GM23338 (cell line): ENCODE data around the gene KLC4. TPM values are rescaled to one million over a fixed set of nuclear protein-coding genes. Genes with fewer than 3 reads are reported as not detected.

Source experiments
- ATAC-seq: fragments of 200-7000 bp; cut with Tn5 transposase; 3 replicates; pipeline ENCODE4 v1.9.1; 2020
- DNase-seq: peaks from one replicate; pipeline ENCODE4 v3.0.0-alpha.2; 2015; ENCODE audit warnings: low spot score
- H2AFZ ChIP-seq: fragments of 200-600 bp; sonication (generic); 2 replicates; pipeline ENCODE4 v1.8.0; 2016; ENCODE audit warnings: antibody characterized with exemption, mild to moderate bottlenecking, moderate library complexity
- H3F3A ChIP-seq: fragments of 200-600 bp; sonication (generic); replicated peaks from 2 replicates; pipeline ENCODE4 v1.8.0; 2017; ENCODE audit warnings: antibody characterized with exemption, mixed run types, low read depth
- H3K27ac ChIP-seq: fragments of 200-600 bp; sonication (generic); 2 replicates; pipeline ENCODE4 v1.6.1; 2016; ENCODE audit warnings: low read depth
- H3K27me3 ChIP-seq: fragments of 200-600 bp; sonication (generic); 2 replicates; pipeline ENCODE4 v1.8.0; 2016; ENCODE audit warnings: mild to moderate bottlenecking, mixed run types, moderate library complexity; ENCODE audit not compliant: insufficient read depth
- H3K36me3 ChIP-seq: fragments of 200-600 bp; sonication (generic); 2 replicates; pipeline ENCODE4 v1.8.0; 2016; ENCODE audit warnings: mild to moderate bottlenecking; ENCODE audit not compliant: insufficient read depth
- H3K4me1 ChIP-seq: fragments of 200-600 bp; sonication (generic); 2 replicates; pipeline ENCODE4 v1.8.0; 2016; ENCODE audit warnings: mild to moderate bottlenecking, moderate library complexity; ENCODE audit not compliant: insufficient read depth
- H3K4me2 ChIP-seq: fragments of 200-600 bp; sonication (generic); 2 replicates; pipeline ENCODE4 v1.7.1; 2017; ENCODE audit warnings: mixed run types
- H3K4me3 ChIP-seq: fragments of 200-600 bp; sonication (generic); 2 replicates; pipeline ENCODE4 v1.6.1; 2016; ENCODE audit warnings: mixed run types
- H3K79me2 ChIP-seq: fragments of 200-600 bp; sonication (generic); replicated peaks from 2 replicates; pipeline ENCODE4 v1.8.0; 2017; ENCODE audit warnings: mild to moderate bottlenecking; ENCODE audit not compliant: insufficient read depth
- H3K9me2 ChIP-seq: fragments of 200-600 bp; sonication (generic); 2 replicates; pipeline ENCODE4 v1.8.0; 2017; ENCODE audit not compliant: insufficient read depth
- H4K20me1 ChIP-seq: fragments of 200-600 bp; sonication (generic); replicated peaks from 2 replicates; pipeline ENCODE4 v1.8.0; 2017; ENCODE audit warnings: mild to moderate bottlenecking; ENCODE audit not compliant: insufficient read depth
- H3K27ac Mint-ChIP-seq: 2 replicates; pipeline ENCODE4 v1.8.0; 2020; ENCODE audit warnings: inconsistent platforms, mild to moderate bottlenecking, moderate library complexity, mixed read lengths
- H3K27me3 Mint-ChIP-seq: 3 replicates; pipeline ENCODE4 v1.8.0; 2022; ENCODE audit warnings: low read depth, mild to moderate bottlenecking, moderate library complexity, mixed read lengths, inconsistent platforms; ENCODE audit not compliant: insufficient read depth, poor library complexity
- H3K36me3 Mint-ChIP-seq: 3 replicates; pipeline ENCODE4 v1.8.0; 2021; ENCODE audit warnings: low read depth, mild to moderate bottlenecking, inconsistent platforms, moderate library complexity, mixed read lengths
- H3K4me1 Mint-ChIP-seq: 3 replicates; pipeline ENCODE4 v1.8.0; 2020; ENCODE audit warnings: mild to moderate bottlenecking, inconsistent platforms, mixed read lengths
- H3K4me3 Mint-ChIP-seq: 3 replicates; pipeline ENCODE4 v1.8.0; 2021; ENCODE audit warnings: moderate library complexity, mild to moderate bottlenecking, inconsistent platforms, mixed read lengths
- H3K9me3 Mint-ChIP-seq: 3 replicates; pipeline ENCODE4 v1.8.0; 2020; ENCODE audit warnings: moderate library complexity, mild to moderate bottlenecking, inconsistent platforms, mixed read lengths
- CREB1 ChIP-seq: fragments of 250-450 bp; sonication (Bioruptor Pico); IDR thresholded peaks from 2 replicates; pipeline ENCODE4 v1.5.0; 2020; ENCODE audit warnings: low read depth, mild to moderate bottlenecking, moderate library complexity
- ETS1 ChIP-seq: IDR thresholded peaks from 2 replicates; pipeline ENCODE4 v1.6.1; 2016; ENCODE audit warnings: antibody characterized with exemption
- EZH2 ChIP-seq: fragments of 200-600 bp; sonication (generic); IDR thresholded peaks from one replicate; pipeline ENCODE4 v1.8.0; 2017; ENCODE audit warnings: antibody characterized with exemption, mild to moderate bottlenecking, low read depth; ENCODE audit not compliant: unreplicated experiment
- JUNB ChIP-seq: IDR thresholded peaks from one replicate; pipeline ENCODE4 v1.6.1; 2016; ENCODE audit warnings: antibody characterized with exemption; ENCODE audit not compliant: unreplicated experiment
- NANOG ChIP-seq: IDR thresholded peaks from 2 replicates; pipeline ENCODE4 v1.6.1; 2016; ENCODE audit warnings: antibody characterized with exemption, borderline replicate concordance
- POLR2AphosphoS5 ChIP-seq: IDR thresholded peaks from 2 replicates; pipeline ENCODE4 v1.6.1; 2016; ENCODE audit warnings: antibody characterized with exemption, low read depth
- STAT1 ChIP-seq: IDR thresholded peaks from one replicate; pipeline ENCODE4 v1.6.1; 2016; ENCODE audit warnings: antibody characterized with exemption; ENCODE audit not compliant: unreplicated experiment
- polyA plus RNA-seq: library from polyadenylated mRNA; unstranded; fragments of >200 nt; fragmentation: Nextera tagmentation; extraction: Ambion mirVana; gene quantifications from 2 replicates; pipeline ENCODE4 v1.2.1, GENCODE V29; 2016
- total RNA-seq: library from RNA; depleted of rRNA; stranded (reverse); fragments of >200 nt; shearing (Covaris generic); gene quantifications from 2 replicates; pipeline ENCODE4 v1.2.3, GENCODE V29; 2014
- TF ChIP-seq, protein P1 (sequence below): fragments of 250-450 bp; sonication (Bioruptor Pico); IDR thresholded peaks from 2 replicates; pipeline ENCODE4 v1.5.0; 2020; ENCODE audit warnings: mild to moderate bottlenecking, moderate library complexity
- TF ChIP-seq, protein P2 (sequence below), 2 experiments: fragments of 200-600 bp in 1 of 2; sonication (generic) in 1 of 2; conservative IDR thresholded peaks; 2 replicates each; pipeline versions ENCODE4 v1.5.1 to v1.6.1; 2016 to 2017; ENCODE audit warnings: antibody characterized with exemption in 2 of 2, low read depth in 2 of 2, mild to moderate bottlenecking in 2 of 2, moderate library complexity in 1 of 2
- TF ChIP-seq, protein P3 (sequence below): IDR thresholded peaks from one replicate; pipeline ENCODE4 v1.6.1; 2018; ENCODE audit warnings: antibody characterized with exemption; ENCODE audit not compliant: unreplicated experiment

Gene KLC4
- total and polyA plus RNA-seq, 2 experiments from 2014 or later, result 14.9 to 17.4 TPM

- Histone ChIP-seq H2AFZ (no peak overlapping the region), H3K27me3 (no peaks in the 10 kb centered on the region), H3K4me2 (no peak overlapping the region), H3K79me2 (peaks cover 7% of the 10 kb centered on the region; the same call in 1 of the 2 replicates), H3F3A (peaks cover 42% of the 10 kb centered on the region), H4K20me1 (peaks cover 24% of the 10 kb centered on the region), H3K4me3 (no peak overlapping the region), H3K4me1 (no peaks in the 10 kb centered on the region), H3K27ac (no peak overlapping the region), H3K36me3 (peaks cover 55% of the 10 kb centered on the region), H3K9me2 (no peaks in the 10 kb centered on the region)
- no peaks in the 10 kb centered on the region for H3K9me3 Mint-ChIP-seq
- peaks cover 2% of the 10 kb centered on the region for H3K27me3 Mint-ChIP-seq
- H3K27ac Mint-ChIP-seq, result no peak overlapping the region
- no peak for ATAC-seq
- no peak overlapping the region for H3K4me3 Mint-ChIP-seq
- TF ChIP-seq JUNB (no peak), STAT1 (no peak), CREB1 (CRISPR knock-in tag) (no peak), EZH2 (no peak), NANOG (no peak), ETS1 (no peak), POLR2AphosphoS5 (no peak)
- TF ChIP-seq, protein P1, sequence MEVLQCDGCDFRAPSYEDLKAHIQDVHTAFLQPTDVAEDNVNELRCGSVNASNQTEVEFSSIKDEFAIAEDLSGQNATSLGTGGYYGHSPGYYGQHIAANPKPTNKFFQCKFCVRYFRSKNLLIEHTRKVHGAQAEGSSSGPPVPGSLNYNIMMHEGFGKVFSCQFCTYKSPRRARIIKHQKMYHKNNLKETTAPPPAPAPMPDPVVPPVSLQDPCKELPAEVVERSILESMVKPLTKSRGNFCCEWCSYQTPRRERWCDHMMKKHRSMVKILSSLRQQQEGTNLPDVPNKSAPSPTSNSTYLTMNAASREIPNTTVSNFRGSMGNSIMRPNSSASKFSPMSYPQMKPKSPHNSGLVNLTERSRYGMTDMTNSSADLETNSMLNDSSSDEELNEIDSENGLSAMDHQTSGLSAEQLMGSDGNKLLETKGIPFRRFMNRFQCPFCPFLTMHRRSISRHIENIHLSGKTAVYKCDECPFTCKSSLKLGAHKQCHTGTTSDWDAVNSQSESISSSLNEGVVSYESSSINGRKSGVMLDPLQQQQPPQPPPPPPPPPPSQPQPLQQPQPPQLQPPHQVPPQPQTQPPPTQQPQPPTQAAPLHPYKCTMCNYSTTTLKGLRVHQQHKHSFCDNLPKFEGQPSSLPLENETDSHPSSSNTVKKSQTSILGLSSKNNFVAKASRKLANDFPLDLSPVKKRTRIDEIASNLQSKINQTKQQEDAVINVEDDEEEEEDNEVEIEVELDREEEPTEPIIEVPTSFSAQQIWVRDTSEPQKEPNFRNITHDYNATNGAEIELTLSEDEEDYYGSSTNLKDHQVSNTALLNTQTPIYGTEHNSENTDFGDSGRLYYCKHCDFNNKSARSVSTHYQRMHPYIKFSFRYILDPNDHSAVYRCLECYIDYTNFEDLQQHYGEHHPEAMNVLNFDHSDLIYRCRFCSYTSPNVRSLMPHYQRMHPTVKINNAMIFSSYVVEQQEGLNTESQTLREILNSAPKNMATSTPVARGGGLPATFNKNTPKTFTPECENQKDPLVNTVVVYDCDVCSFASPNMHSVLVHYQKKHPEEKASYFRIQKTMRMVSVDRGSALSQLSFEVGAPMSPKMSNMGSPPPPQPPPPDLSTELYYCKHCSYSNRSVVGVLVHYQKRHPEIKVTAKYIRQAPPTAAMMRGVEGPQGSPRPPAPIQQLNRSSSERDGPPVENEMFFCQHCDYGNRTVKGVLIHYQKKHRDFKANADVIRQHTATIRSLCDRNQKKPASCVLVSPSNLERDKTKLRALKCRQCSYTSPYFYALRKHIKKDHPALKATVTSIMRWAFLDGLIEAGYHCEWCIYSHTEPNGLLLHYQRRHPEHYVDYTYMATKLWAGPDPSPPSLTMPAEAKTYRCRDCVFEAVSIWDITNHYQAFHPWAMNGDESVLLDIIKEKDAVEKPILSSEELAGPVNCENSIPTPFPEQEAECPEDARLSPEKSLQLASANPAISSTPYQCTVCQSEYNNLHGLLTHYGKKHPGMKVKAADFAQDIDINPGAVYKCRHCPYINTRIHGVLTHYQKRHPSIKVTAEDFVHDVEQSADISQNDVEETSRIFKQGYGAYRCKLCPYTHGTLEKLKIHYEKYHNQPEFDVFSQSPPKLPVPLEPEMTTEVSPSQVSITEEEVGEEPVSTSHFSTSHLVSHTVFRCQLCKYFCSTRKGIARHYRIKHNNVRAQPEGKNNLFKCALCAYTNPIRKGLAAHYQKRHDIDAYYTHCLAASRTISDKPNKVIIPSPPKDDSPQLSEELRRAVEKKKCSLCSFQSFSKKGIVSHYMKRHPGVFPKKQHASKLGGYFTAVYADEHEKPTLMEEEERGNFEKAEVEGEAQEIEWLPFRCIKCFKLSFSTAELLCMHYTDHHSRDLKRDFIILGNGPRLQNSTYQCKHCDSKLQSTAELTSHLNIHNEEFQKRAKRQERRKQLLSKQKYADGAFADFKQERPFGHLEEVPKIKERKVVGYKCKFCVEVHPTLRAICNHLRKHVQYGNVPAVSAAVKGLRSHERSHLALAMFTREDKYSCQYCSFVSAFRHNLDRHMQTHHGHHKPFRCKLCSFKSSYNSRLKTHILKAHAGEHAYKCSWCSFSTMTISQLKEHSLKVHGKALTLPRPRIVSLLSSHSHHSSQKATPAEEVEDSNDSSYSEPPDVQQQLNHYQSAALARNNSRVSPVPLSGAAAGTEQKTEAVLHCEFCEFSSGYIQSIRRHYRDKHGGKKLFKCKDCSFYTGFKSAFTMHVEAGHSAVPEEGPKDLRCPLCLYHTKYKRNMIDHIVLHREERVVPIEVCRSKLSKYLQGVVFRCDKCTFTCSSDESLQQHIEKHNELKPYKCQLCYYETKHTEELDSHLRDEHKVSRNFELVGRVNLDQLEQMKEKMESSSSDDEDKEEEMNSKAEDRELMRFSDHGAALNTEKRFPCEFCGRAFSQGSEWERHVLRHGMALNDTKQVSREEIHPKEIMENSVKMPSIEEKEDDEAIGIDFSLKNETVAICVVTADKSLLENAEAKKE, result no peak
- TF ChIP-seq, protein P2, sequence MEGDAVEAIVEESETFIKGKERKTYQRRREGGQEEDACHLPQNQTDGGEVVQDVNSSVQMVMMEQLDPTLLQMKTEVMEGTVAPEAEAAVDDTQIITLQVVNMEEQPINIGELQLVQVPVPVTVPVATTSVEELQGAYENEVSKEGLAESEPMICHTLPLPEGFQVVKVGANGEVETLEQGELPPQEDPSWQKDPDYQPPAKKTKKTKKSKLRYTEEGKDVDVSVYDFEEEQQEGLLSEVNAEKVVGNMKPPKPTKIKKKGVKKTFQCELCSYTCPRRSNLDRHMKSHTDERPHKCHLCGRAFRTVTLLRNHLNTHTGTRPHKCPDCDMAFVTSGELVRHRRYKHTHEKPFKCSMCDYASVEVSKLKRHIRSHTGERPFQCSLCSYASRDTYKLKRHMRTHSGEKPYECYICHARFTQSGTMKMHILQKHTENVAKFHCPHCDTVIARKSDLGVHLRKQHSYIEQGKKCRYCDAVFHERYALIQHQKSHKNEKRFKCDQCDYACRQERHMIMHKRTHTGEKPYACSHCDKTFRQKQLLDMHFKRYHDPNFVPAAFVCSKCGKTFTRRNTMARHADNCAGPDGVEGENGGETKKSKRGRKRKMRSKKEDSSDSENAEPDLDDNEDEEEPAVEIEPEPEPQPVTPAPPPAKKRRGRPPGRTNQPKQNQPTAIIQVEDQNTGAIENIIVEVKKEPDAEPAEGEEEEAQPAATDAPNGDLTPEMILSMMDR (conservative IDR thresholded peaks at IDR 0.05; ENCODE audit: low read depth in 2 of 2), result no peak
- TF ChIP-seq, protein P3, sequence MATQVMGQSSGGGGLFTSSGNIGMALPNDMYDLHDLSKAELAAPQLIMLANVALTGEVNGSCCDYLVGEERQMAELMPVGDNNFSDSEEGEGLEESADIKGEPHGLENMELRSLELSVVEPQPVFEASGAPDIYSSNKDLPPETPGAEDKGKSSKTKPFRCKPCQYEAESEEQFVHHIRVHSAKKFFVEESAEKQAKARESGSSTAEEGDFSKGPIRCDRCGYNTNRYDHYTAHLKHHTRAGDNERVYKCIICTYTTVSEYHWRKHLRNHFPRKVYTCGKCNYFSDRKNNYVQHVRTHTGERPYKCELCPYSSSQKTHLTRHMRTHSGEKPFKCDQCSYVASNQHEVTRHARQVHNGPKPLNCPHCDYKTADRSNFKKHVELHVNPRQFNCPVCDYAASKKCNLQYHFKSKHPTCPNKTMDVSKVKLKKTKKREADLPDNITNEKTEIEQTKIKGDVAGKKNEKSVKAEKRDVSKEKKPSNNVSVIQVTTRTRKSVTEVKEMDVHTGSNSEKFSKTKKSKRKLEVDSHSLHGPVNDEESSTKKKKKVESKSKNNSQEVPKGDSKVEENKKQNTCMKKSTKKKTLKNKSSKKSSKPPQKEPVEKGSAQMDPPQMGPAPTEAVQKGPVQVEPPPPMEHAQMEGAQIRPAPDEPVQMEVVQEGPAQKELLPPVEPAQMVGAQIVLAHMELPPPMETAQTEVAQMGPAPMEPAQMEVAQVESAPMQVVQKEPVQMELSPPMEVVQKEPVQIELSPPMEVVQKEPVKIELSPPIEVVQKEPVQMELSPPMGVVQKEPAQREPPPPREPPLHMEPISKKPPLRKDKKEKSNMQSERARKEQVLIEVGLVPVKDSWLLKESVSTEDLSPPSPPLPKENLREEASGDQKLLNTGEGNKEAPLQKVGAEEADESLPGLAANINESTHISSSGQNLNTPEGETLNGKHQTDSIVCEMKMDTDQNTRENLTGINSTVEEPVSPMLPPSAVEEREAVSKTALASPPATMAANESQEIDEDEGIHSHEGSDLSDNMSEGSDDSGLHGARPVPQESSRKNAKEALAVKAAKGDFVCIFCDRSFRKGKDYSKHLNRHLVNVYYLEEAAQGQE, result no peak
- no peak for DNase-seq
- no peaks in the 10 kb centered on the region for H3K4me1 Mint-ChIP-seq
- H3K36me3 Mint-ChIP-seq, result peaks cover 90% of the 10 kb centered on the region
Observed at GRCh38 chr6:43029120-43029519, 30.3 kb upstream of the KLC4 start.
